Sigmoid colon (tissue), 4 donors: ENCODE data around the gene PHAF1.

Source experiments
- EP300 ChIP-seq, 4 donors: sonication (generic); formaldehyde crosslinking; IDR thresholded peaks; one replicate each; pipeline ENCODE4 v1.6.1; 2017; ENCODE audit warnings: antibody characterized with exemption in 4 of 4
- POLR2AphosphoS5 ChIP-seq, 4 donors: sonication (generic); formaldehyde crosslinking; IDR thresholded peaks; one replicate each; pipeline ENCODE4 v1.6.1; 2017; ENCODE audit warnings: antibody characterized with exemption in 4 of 4
- TF ChIP-seq, protein P1 (sequence below), 4 experiments: fragments of 450-650 bp in 3 of 4; fragments of 200-600 bp in 1 of 4; IDR thresholded peaks; one replicate each; pipeline ENCODE4 v1.5.1; 2016 to 2019; ENCODE audit warnings: antibody characterized with exemption in 4 of 4, mild to moderate bottlenecking in 3 of 4, moderate library complexity in 2 of 4

DNA sequence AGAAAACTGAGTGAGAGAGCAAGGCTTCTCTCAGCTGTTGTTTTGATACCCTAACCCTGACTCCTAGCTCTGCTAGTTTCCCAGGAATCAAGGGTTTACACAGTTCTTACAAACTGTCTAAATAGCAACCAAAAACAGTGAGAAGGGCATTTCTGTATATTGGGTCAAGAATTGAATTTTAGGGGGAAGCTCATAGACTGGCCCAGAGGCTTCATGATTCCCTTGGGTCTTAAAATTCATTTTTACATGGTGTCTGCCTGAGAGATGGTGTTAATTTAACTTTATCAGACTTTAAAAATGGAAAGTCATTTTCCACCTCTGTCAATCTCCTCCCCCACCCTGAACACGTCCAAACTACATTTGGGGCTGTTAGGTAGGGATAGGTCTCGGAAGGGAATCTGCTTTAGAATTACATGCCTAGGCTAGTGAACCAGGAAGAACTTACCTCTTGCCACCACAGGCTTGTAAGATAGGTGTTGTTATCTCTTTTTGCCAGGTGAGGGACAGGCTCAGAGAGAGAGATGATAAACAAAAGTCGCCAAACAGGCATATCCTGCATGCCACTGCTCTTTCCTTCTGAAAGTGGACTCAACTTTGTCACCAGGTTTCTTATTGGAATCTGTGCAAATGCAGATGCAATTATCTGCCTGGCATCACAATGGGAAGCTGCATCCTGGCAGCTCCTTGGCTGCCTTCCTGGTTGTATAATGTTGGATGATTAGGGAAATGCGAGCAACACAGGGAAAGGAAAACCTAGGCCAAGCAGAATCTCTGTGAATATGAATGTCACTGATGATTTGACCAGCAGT lies 3.1 kb downstream of the PHAF1 start:
- TF ChIP-seq, protein P1, sequence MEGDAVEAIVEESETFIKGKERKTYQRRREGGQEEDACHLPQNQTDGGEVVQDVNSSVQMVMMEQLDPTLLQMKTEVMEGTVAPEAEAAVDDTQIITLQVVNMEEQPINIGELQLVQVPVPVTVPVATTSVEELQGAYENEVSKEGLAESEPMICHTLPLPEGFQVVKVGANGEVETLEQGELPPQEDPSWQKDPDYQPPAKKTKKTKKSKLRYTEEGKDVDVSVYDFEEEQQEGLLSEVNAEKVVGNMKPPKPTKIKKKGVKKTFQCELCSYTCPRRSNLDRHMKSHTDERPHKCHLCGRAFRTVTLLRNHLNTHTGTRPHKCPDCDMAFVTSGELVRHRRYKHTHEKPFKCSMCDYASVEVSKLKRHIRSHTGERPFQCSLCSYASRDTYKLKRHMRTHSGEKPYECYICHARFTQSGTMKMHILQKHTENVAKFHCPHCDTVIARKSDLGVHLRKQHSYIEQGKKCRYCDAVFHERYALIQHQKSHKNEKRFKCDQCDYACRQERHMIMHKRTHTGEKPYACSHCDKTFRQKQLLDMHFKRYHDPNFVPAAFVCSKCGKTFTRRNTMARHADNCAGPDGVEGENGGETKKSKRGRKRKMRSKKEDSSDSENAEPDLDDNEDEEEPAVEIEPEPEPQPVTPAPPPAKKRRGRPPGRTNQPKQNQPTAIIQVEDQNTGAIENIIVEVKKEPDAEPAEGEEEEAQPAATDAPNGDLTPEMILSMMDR (IDR thresholded peaks at IDR 0.05): no peak
- TF ChIP-seq EP300 (IDR thresholded peaks at IDR 0.05) (no peak), POLR2AphosphoS5 (IDR thresholded peaks at IDR 0.05) (no peak)
